Activated T-helper 1 cell treated with anti-CD3 and anti-CD28 coated beads, Interleukin-12 subunit alpha, Interleukin-12 subunit beta, Interleukin-2, Interleukin-4 antibody, amounts not matched to agents 30 ng/mL and 10 ng/mL and 1 ng/mL, durations not matched to agents 14 hours and 24 hours and 36 hours (primary cell): Measurements from ENCODE around the gene CCAR1. TPM values are rescaled to one million over a fixed set of nuclear protein-coding genes. Genes with fewer than 3 reads are reported as not detected.
"Not testable (repeated sequence)": the region's sequence is repeated elsewhere in the genome, so short reads cannot be mapped to it uniquely, and the experiment has no call there.

Experiments
- DNase-seq: peaks from one replicate; pipeline ENCODE4 v3.0.0; 2021; ENCODE audit warnings: low spot score
- H3K27ac Mint-ChIP-seq: one replicate; pipeline ENCODE4 v1.8.0; 2021; ENCODE audit warnings: mild to moderate bottlenecking, mixed read lengths
- H3K27me3 Mint-ChIP-seq: one replicate; pipeline ENCODE4 v1.8.0; 2022; ENCODE audit warnings: mild to moderate bottlenecking, moderate library complexity, mixed read lengths; ENCODE audit not compliant: insufficient read depth
- H3K36me3 Mint-ChIP-seq: one replicate; pipeline ENCODE4 v1.8.0; 2021; ENCODE audit warnings: low read depth, mixed read lengths
- H3K4me1 Mint-ChIP-seq: one replicate; pipeline ENCODE4 v1.8.0; 2021; ENCODE audit warnings: low read depth, mixed read lengths
- H3K4me3 Mint-ChIP-seq: one replicate; pipeline ENCODE4 v1.8.0; 2021; ENCODE audit warnings: mild to moderate bottlenecking, moderate library complexity, mixed read lengths
- H3K9me3 Mint-ChIP-seq: one replicate; pipeline ENCODE4 v1.8.0; 2021; ENCODE audit warnings: mixed read lengths
- intact Hi-C: fragments of 100-400 bp; cut with micrococcal nuclease; formaldehyde crosslinking; loops from one replicate; pipeline ENCODE4 v1.15.1; 2024
- total RNA-seq: library from RNA; stranded (reverse); gene quantifications from 2 replicates; pipeline ENCODE4 v1.2.3, GENCODE V29; 2022

The CCAR1 gene
- total RNA-seq, 1 donor from 2014 or later = 106 TPM

- Mint-ChIP-seq H3K27me3 (no peaks in the 10 kb centered on the region), H3K4me1 (no peaks in the 10 kb centered on the region), H3K9me3 (no peaks in the 10 kb centered on the region), H3K27ac (no peak overlapping the region), H3K36me3 (peaks cover 24% of the 10 kb centered on the region), H3K4me3 (no peak overlapping the region)
- no peak for DNase-seq
- intact Hi-C loops = no loop called here
Measured at GRCh38 chr10:68787813-68788212, 66.8 kb downstream of the CCAR1 start.

- no peak for DNase-seq
- Mint-ChIP-seq H3K27me3 (no peaks in the 10 kb centered on the region), H3K36me3 (peaks cover 20% of the 10 kb centered on the region), H3K9me3 (no peaks in the 10 kb centered on the region), H3K4me3 (no peak overlapping the region), H3K27ac (no peak overlapping the region), H3K4me1 (no peaks in the 10 kb centered on the region)
- intact Hi-C loops = no loop called here
Measured at GRCh38 chr10:68790476-68790875, 69.4 kb downstream of the CCAR1 start.

- Mint-ChIP-seq H3K9me3 (no peaks in the 10 kb centered on the region), H3K27me3 (no peaks in the 10 kb centered on the region), H3K27ac (no peak overlapping the region), H3K4me1 (no peaks in the 10 kb centered on the region), H3K36me3 (peaks cover 9% of the 10 kb centered on the region), H3K4me3 (no peak overlapping the region)
- intact Hi-C loops = no loop called here
- DNase-seq = no peak
Measured at GRCh38 chr10:68792115-68792514, 71.1 kb downstream of the CCAR1 start.

GRCh38 chr10:68795886-68796532, 75.0 kb downstream of the CCAR1 start:
- DNase-seq = no peak
- Mint-ChIP-seq H3K27me3 (no peaks in the 10 kb centered on the region), H3K4me1 (no peaks in the 10 kb centered on the region), H3K36me3 (peaks cover 7% of the 10 kb centered on the region), H3K27ac (no peak overlapping the region), H3K4me3 (no peak overlapping the region), H3K9me3 (no peaks in the 10 kb centered on the region)
- intact Hi-C loops = no loop called here

- peaks cover 6% of the 10 kb centered on the region for H3K36me3 Mint-ChIP-seq
- H3K27me3 Mint-ChIP-seq = no peaks in the 10 kb centered on the region
- no peaks in the 10 kb centered on the region for H3K9me3 Mint-ChIP-seq
- DNase-seq = no peak
- no peaks in the 10 kb centered on the region for H3K4me1 Mint-ChIP-seq
- H3K27ac Mint-ChIP-seq = no peak overlapping the region
- H3K4me3 Mint-ChIP-seq = no peak overlapping the region
- intact Hi-C loops = no loop called here
Measured at GRCh38 chr10:68796605-68797004, 75.6 kb downstream of the CCAR1 start.

- H3K4me3 Mint-ChIP-seq = no peak overlapping the region
- no peaks in the 10 kb centered on the region for H3K4me1 Mint-ChIP-seq
Measured at GRCh38 chr10:68800211-68800610, 79.2 kb downstream of the CCAR1 start.

GRCh38 chr10:68804692-68805091, 83.7 kb downstream of the CCAR1 start:
- H3K27me3 Mint-ChIP-seq = no peaks in the 10 kb centered on the region
- no peaks in the 10 kb centered on the region for H3K9me3 Mint-ChIP-seq
- H3K27ac Mint-ChIP-seq = no peak overlapping the region
- H3K4me3 Mint-ChIP-seq = no peak overlapping the region
- no peaks in the 10 kb centered on the region for H3K4me1 Mint-ChIP-seq
- intact Hi-C loops = no loop called here
- no peak for DNase-seq
- no peaks in the 10 kb centered on the region for H3K36me3 Mint-ChIP-seq

More at GRCh38 chr10:68800211-68800610, 79.2 kb downstream of the CCAR1 start:
- no peaks in the 10 kb centered on the region for H3K27me3 Mint-ChIP-seq
- intact Hi-C loops = no loop called here
- no peak for DNase-seq
- no peaks in the 10 kb centered on the region for H3K9me3 Mint-ChIP-seq
- no peak overlapping the region for H3K27ac Mint-ChIP-seq
- H3K36me3 Mint-ChIP-seq = peaks cover 4% of the 10 kb centered on the region

GRCh38 chr10:68810830-68811229, 89.8 kb downstream of the CCAR1 start:
- H3K27me3 Mint-ChIP-seq, H3K9me3 Mint-ChIP-seq, H3K4me1 Mint-ChIP-seq, H3K4me3 Mint-ChIP-seq, DNase-seq, H3K27ac Mint-ChIP-seq, intact Hi-C loops, H3K36me3 Mint-ChIP-seq: not testable (repeated sequence)

- Mint-ChIP-seq H3K27me3 (no peaks in the 10 kb centered on the region), H3K4me1 (no peaks in the 10 kb centered on the region), H3K36me3 (no peaks in the 10 kb centered on the region), H3K9me3 (no peaks in the 10 kb centered on the region), H3K4me3 (no peak overlapping the region), H3K27ac (no peak overlapping the region)
- intact Hi-C loops = no loop called here
- DNase-seq = no peak
Measured at GRCh38 chr10:68811314-68812009, 90.4 kb downstream of the CCAR1 start.

GRCh38 chr10:68812420-68812819, 91.4 kb downstream of the CCAR1 start:
- Mint-ChIP-seq H3K4me3 (no peak overlapping the region), H3K9me3 (no peaks in the 10 kb centered on the region), H3K4me1 (no peaks in the 10 kb centered on the region), H3K27ac (no peak overlapping the region), H3K36me3 (no peaks in the 10 kb centered on the region), H3K27me3 (no peaks in the 10 kb centered on the region)
- DNase-seq = no peak
- intact Hi-C loops = no loop called here

GRCh38 chr10:68813559-68813958, 92.5 kb downstream of the CCAR1 start:
- no peaks in the 10 kb centered on the region for H3K9me3 Mint-ChIP-seq
- H3K27me3 Mint-ChIP-seq = no peaks in the 10 kb centered on the region
- no peaks in the 10 kb centered on the region for H3K4me1 Mint-ChIP-seq
- no peak for DNase-seq
- no peak overlapping the region for H3K27ac Mint-ChIP-seq
- intact Hi-C loops = no loop called here
- H3K4me3 Mint-ChIP-seq = no peak overlapping the region
- no peaks in the 10 kb centered on the region for H3K36me3 Mint-ChIP-seq

- no peaks in the 10 kb centered on the region for H3K36me3 Mint-ChIP-seq
- no peak overlapping the region for H3K4me3 Mint-ChIP-seq
- no peaks in the 10 kb centered on the region for H3K9me3 Mint-ChIP-seq
- intact Hi-C loops = no loop called here
- no peak for DNase-seq
- H3K4me1 Mint-ChIP-seq = no peaks in the 10 kb centered on the region
- no peaks in the 10 kb centered on the region for H3K27me3 Mint-ChIP-seq
- H3K27ac Mint-ChIP-seq = no peak overlapping the region
Measured at GRCh38 chr10:68816796-68817412, 95.9 kb downstream of the CCAR1 start.

- H3K4me1 Mint-ChIP-seq, H3K27me3 Mint-ChIP-seq, intact Hi-C loops, H3K9me3 Mint-ChIP-seq, DNase-seq, H3K27ac Mint-ChIP-seq, H3K4me3 Mint-ChIP-seq, H3K36me3 Mint-ChIP-seq: not testable (repeated sequence)
Measured at GRCh38 chr10:68820359-68820758, 99.3 kb downstream of the CCAR1 start.
